IMR-90 (cell line): Measurements from ENCODE around the gene MNT. TPM values are rescaled to one million over a fixed set of nuclear protein-coding genes. Genes with fewer than 3 reads are reported as not detected.

Experiments used
- ATAC-seq: fragments of 200-7000 bp; cut with Tn5 transposase; 2 replicates; pipeline ENCODE4 v1.9.1; 2020; ENCODE audit warnings: low read depth, mild to moderate bottlenecking, moderate library complexity
- BruUV-seq: library from RNA; stranded (reverse); fragments of 400-500 nt; replicated peaks from 2 replicates; lab custom pipeline; 2021; lab: Mats Ljungman, UMichigan
- CTCF ChIA-PET: fragments of 300-600 bp; formaldehyde crosslinking; extraction: SDS; loops from one replicate; lab custom pipeline; 2021; ENCODE audit warnings: antibody characterized with exemption; lab: Yijun Ruan, JAX
- POLR2A ChIA-PET: fragments of 300-600 bp; sonication (Branson Sonifier 250); formaldehyde crosslinking; loops from one replicate; lab custom pipeline; 2022; ENCODE audit warnings: antibody characterized with exemption; ENCODE audit not compliant: unreplicated experiment; lab: Charles Lee
- DNase-seq: peaks from one replicate; pipeline ENCODE4 v3.0.0; 2013
- H2AFZ ChIP-seq: replicated peaks from 2 replicates; pipeline ENCODE3; 2013; ENCODE audit warnings: low read length, mild to moderate bottlenecking; ENCODE audit not compliant: poor library complexity
- H2AK5ac ChIP-seq: 2 replicates; pipeline ENCODE4 v1.6.1; 2013; ENCODE audit warnings: low read depth, low read length, inconsistent platforms
- H2AK9ac ChIP-seq: replicated peaks from 2 replicates; pipeline ENCODE3; 2013; ENCODE audit warnings: mild to moderate bottlenecking, low read depth, low read length, moderate library complexity; ENCODE audit not compliant: poor library complexity
- H2BK120ac ChIP-seq: 2 replicates; pipeline ENCODE4 v1.6.1; 2013; ENCODE audit warnings: low read depth, low read length, inconsistent platforms
- H2BK15ac ChIP-seq: 3 replicates; pipeline ENCODE4 v1.6.1; 2013; ENCODE audit warnings: low read depth, low read length, inconsistent platforms
- H2BK20ac ChIP-seq: 2 replicates; pipeline ENCODE4 v1.6.1; 2013; ENCODE audit warnings: low read depth, mild to moderate bottlenecking, inconsistent platforms, low read length, moderate library complexity
- H2BK5ac ChIP-seq: 2 replicates; pipeline ENCODE4 v1.6.1; 2013; ENCODE audit warnings: mild to moderate bottlenecking, low read depth, low read length, inconsistent platforms; ENCODE audit not compliant: poor library complexity, severe bottlenecking
- H3K14ac ChIP-seq: replicated peaks from 2 replicates; pipeline ENCODE4 v1.6.1; 2013; ENCODE audit warnings: low read depth, low read length, inconsistent platforms
- H3K18ac ChIP-seq: 2 replicates; pipeline ENCODE4 v1.6.1; 2013; ENCODE audit warnings: low read depth, low read length, control low read depth
- H3K23ac ChIP-seq: 2 replicates; pipeline ENCODE4 v1.6.1; 2013; ENCODE audit warnings: low read depth, low read length, inconsistent platforms
- H3K27ac ChIP-seq: 2 replicates; pipeline ENCODE4 v1.5.1; 2013; ENCODE audit warnings: mild to moderate bottlenecking, control low read depth, low read length; ENCODE audit not compliant: insufficient read depth
- H3K27me3 ChIP-seq: 2 replicates; pipeline ENCODE4 v1.6.1; 2013; ENCODE audit warnings: low read length; ENCODE audit not compliant: control insufficient read depth, insufficient read depth
- H3K36me3 ChIP-seq: 2 replicates; pipeline ENCODE4 v1.6.1; 2013; ENCODE audit warnings: low read length, mixed read lengths; ENCODE audit not compliant: control insufficient read depth, insufficient read depth
- H3K4ac ChIP-seq: 2 replicates; pipeline ENCODE4 v1.6.1; 2013; ENCODE audit warnings: low read depth, low read length, inconsistent platforms
- H3K4me1 ChIP-seq: 2 replicates; pipeline ENCODE4 v1.6.1; 2013; ENCODE audit warnings: low read length, mixed read lengths; ENCODE audit not compliant: control insufficient read depth, insufficient read depth
- H3K4me2 ChIP-seq: 2 replicates; pipeline ENCODE4 v1.6.1; 2013; ENCODE audit warnings: low read depth, mild to moderate bottlenecking, control low read depth, low read length, moderate library complexity
- H3K4me3 ChIP-seq: 2 replicates; pipeline ENCODE4 v1.5.1; 2013; ENCODE audit warnings: low read depth, mild to moderate bottlenecking, control low read depth, low read length, moderate library complexity; ENCODE audit not compliant: insufficient read depth
- H3K56ac ChIP-seq: 2 replicates; pipeline ENCODE4 v1.6.1; 2013; ENCODE audit warnings: low read length, inconsistent platforms; ENCODE audit not compliant: insufficient read depth; ENCODE audit errors: extremely low read depth
- H3K79me1 ChIP-seq, 2 experiments: 2 replicates each; pipeline ENCODE4 v1.6.1; 2013; ENCODE audit warnings: low read length in 2 of 2, inconsistent platforms in 1 of 2, low read depth in 1 of 2
- H3K9ac ChIP-seq: 2 replicates; pipeline ENCODE4 v1.6.1; 2013; ENCODE audit warnings: low read depth, low read length, control low read depth
- H3K9me1 ChIP-seq: 2 replicates; pipeline ENCODE4 v1.6.1; 2013; ENCODE audit warnings: low read length, inconsistent platforms; ENCODE audit not compliant: insufficient read depth
- H3K9me3 ChIP-seq: 2 replicates; pipeline ENCODE4 v1.6.1; 2013; ENCODE audit warnings: low read length; ENCODE audit not compliant: control insufficient read depth, insufficient read depth
- H4K20me1 ChIP-seq: 2 replicates; pipeline ENCODE4 v1.6.1; 2013; ENCODE audit warnings: low read length, inconsistent platforms; ENCODE audit not compliant: insufficient read depth
- H4K5ac ChIP-seq: 2 replicates; pipeline ENCODE4 v1.6.1; 2013; ENCODE audit warnings: mild to moderate bottlenecking, low read depth, low read length, control low read depth
- H4K8ac ChIP-seq, 2 experiments: 2 replicates each; pipeline ENCODE4 v1.6.1; 2013; ENCODE audit warnings: low read depth in 2 of 2, low read length in 2 of 2, control low read depth in 1 of 2, inconsistent platforms in 1 of 2
- H4K91ac ChIP-seq: 2 replicates; pipeline ENCODE4 v1.6.1; 2013; ENCODE audit warnings: low read depth, low read length, inconsistent platforms; ENCODE audit not compliant: insufficient read depth
- MXI1 ChIP-seq: IDR thresholded peaks from 2 replicates; pipeline ENCODE4 v1.6.1; 2012; ENCODE audit warnings: low read depth, mild to moderate bottlenecking, low read length, moderate library complexity, borderline replicate concordance
- WGBS, 2 experiments: methylation state at CpG; one replicate each; pipeline versions ENCODE4 v1.1.5 to v1.1.7; 2013; ENCODE audit warnings: missing lambda C conversion rate in 2 of 2; ENCODE audit not compliant: insufficient read length in 1 of 2; ENCODE audit errors: extremely low coverage in 2 of 2; 5-methylcytosine and 5-hydroxymethylcytosine counted together
- dilution Hi-C: fragments of 300-500 bp; cut with HindIII; formaldehyde crosslinking; loops from one replicate; pipeline ENCODE4 v1.14.3; 2018; ENCODE audit warnings: low sequenced_read_pairs; ENCODE audit not compliant: unreplicated experiment
- in situ Hi-C: fragments of 300-500 bp; cut with MboI; formaldehyde crosslinking; loops from 3 replicates; pipeline ENCODE4 v1.14.3; 2019; ENCODE audit warnings: low sequenced_read_pairs, inconsistent platforms, mixed read lengths
- intact Hi-C: fragments of 100-400 bp; cut with micrococcal nuclease; formaldehyde crosslinking; loops from 2 replicates; pipeline ENCODE4 v1.10.0; 2022
- polyA plus RNA-seq, 3 experiments: library from polyadenylated mRNA; depleted of rRNA; stranded (reverse); fragments of >200 nt; gene quantifications; 2 replicates each; pipeline ENCODE4 v1.2.3, GENCODE V29; 2012; ENCODE audit warnings: low replicate concordance in 1 of 3
- total RNA-seq: library from RNA; depleted of rRNA; stranded (reverse); fragments of >200 nt; gene quantifications from 2 replicates; pipeline ENCODE4 v1.2.3, GENCODE V29; 2012

The MNT gene
- total and polyA plus RNA-seq, 2 of the 4 experiments (the other 2 are of a cell fraction), result 1.4 to 8.3 TPM

DNA sequence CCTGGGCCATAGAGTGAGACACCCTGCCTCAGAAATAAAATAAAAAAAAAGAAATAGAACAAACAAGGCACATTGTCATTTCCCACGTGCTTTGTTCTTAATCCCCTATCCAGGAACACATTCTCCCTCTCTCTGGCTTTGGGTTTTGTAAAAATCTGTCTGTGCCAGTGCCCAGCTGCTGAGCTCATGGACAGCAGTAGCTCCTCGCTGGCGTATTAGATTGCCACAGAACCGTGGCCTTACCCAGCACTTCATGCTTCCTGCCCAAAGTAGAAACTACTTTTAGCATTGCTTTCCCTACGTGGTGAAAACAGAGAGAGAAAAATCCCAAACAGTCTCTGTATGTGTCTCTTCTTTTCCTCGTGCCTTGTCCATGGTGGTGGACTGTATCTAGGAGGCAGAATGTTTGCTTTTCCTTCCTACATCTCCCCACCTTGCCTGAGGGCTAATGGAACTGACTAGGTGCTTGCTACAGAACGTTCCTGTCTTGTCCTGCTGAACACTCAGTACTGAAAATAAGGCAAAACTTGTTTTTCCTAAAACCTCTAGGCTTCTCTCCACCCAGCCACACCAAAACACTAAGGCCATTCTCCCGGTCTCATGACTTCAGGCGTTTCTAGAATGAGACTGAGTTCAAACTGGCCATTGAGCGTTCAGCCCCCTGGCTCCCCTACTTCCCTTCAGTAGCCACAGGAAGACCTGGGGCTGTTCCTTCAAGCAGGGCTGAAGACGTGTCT is 26.1 kb downstream of the MNT start:
- BruUV-seq, result no TSS peak
- Histone ChIP-seq H3K18ac (no peak overlapping the region), H3K36me3 (peaks cover 54% of the 10 kb centered on the region), H3K14ac (no peak overlapping the region), H2AK9ac (no peak overlapping the region), H2BK20ac (no peak overlapping the region), H3K4ac (no peak overlapping the region), H3K23ac (no peak overlapping the region; the same call in 1 of the 2 replicates), H3K9me1 (0 out of 2 replicates have a peak, but pooled peaks cover 3% of the 10 kb centered on the region), H2BK120ac (no peak overlapping the region), H3K27ac (no peak overlapping the region), H3K4me1 (no peaks in the 10 kb centered on the region), H3K9me3 (no peaks in the 10 kb centered on the region), H3K79me1 (no peaks in the 10 kb centered on the region), H2AFZ (no peak overlapping the region), H3K56ac (no peak overlapping the region), H3K4me3 (no peak overlapping the region), H3K27me3 (no peaks in the 10 kb centered on the region), H4K5ac (no peak overlapping the region), H3K9ac (no peak overlapping the region), H2AK5ac (no peak overlapping the region), H3K4me2 (no peak overlapping the region), H4K8ac (no peak overlapping the region), H2BK15ac (no peak overlapping the region), H2BK5ac (no peak overlapping the region), H4K20me1 (no peaks in the 10 kb centered on the region; the same call in 1 of the 2 replicates), H4K91ac (no peak overlapping the region)
- dilution Hi-C loops, result no loop called here
- no peak for TF ChIP-seq MXI1
- CTCF ChIA-PET, result no interaction called here
- POLR2A ChIA-PET, result no interaction called here
- WGBS, 2 experiments, result 100% methylated on average over 2 of the region's 11 CpGs; no CpG with 5 or more reads in 1 of the 2 experiments
- DNase-seq (no peak), ATAC-seq (no peak)
- in situ Hi-C loops, result loop anchor here (5.0 kb wide), 1 partner anchor 38 kb away; no protein-coding TSS in a partner anchor
- intact Hi-C loops, result no loop called here
